ENCODE results near the gene RIMS1. TPM values are rescaled to one million over a fixed set of nuclear protein-coding genes. Genes with fewer than 3 reads are reported as not detected.

The RIMS1 gene
- total RNA-seq, 1 donor from 2014 or later = 2.2 TPM

DNA sequence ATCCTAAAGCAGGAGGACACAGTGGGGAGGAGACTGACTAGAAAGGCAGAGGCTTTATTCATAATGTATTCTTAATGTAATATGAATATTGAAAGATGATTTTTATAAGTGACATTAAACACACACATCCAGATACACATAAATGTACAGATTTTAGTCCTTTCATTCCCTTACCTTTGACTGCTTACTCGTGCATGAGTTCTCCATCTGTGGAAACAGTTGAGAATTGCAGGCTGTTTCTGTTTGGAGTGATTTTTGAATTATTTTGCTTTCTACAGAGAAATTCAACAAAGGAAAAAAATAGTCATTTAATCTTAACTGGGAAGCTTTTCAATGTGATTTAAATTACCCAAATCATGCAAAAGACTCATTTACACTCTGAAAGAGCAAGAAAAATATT, 136.5 kb downstream of the RIMS1 start:
- DNase-seq (ENCODE audit: low read depth) (no peak), FAIRE-seq (no peak)
- no peak overlapping the region for H3K4me3 ChIP-seq (ENCODE audit: insufficient read depth, low read depth, low read length)
- H3K9me3 Mint-ChIP-seq (ENCODE audit: unreplicated experiment) = no peaks in the 10 kb centered on the region
- no peaks in the 10 kb centered on the region for H4K20me1 ChIP-seq (ENCODE audit: insufficient read depth, low read length)
- TF ChIP-seq EZH2 (IDR thresholded peaks at IDR 0.05; ENCODE audit: insufficient read depth, low read length) = no peak
- TF ChIP-seq, protein P1, sequence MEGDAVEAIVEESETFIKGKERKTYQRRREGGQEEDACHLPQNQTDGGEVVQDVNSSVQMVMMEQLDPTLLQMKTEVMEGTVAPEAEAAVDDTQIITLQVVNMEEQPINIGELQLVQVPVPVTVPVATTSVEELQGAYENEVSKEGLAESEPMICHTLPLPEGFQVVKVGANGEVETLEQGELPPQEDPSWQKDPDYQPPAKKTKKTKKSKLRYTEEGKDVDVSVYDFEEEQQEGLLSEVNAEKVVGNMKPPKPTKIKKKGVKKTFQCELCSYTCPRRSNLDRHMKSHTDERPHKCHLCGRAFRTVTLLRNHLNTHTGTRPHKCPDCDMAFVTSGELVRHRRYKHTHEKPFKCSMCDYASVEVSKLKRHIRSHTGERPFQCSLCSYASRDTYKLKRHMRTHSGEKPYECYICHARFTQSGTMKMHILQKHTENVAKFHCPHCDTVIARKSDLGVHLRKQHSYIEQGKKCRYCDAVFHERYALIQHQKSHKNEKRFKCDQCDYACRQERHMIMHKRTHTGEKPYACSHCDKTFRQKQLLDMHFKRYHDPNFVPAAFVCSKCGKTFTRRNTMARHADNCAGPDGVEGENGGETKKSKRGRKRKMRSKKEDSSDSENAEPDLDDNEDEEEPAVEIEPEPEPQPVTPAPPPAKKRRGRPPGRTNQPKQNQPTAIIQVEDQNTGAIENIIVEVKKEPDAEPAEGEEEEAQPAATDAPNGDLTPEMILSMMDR (IDR thresholded peaks at IDR 0.05; ENCODE audit: insufficient read depth, low read depth, low read length) = no peak
- H3K9me3 ChIP-seq (ENCODE audit: insufficient read depth, low read depth, low read length) = no peaks in the 10 kb centered on the region
- no peak overlapping the region for H3K27ac ChIP-seq (ENCODE audit: low read depth, low read length)
- no peaks in the 10 kb centered on the region for H3K79me2 ChIP-seq (ENCODE audit: insufficient read depth, low read length)
- H3K4me1 Mint-ChIP-seq (ENCODE audit: low read depth, unreplicated experiment) = no peaks in the 10 kb centered on the region
- no peaks in the 10 kb centered on the region for H3K4me1 ChIP-seq (ENCODE audit: insufficient read depth, low read length)
- no peak overlapping the region for H3K4me3 Mint-ChIP-seq (ENCODE audit: unreplicated experiment)
- no peak overlapping the region for H3K4me2 ChIP-seq (ENCODE audit: low read length)
- no peak overlapping the region for H3K27ac Mint-ChIP-seq (ENCODE audit: unreplicated experiment)
- H3K27me3 ChIP-seq (ENCODE audit: insufficient read depth, low read length) = no peaks in the 10 kb centered on the region
- H3K9ac ChIP-seq (ENCODE audit: low read length) = no peak overlapping the region
- H3K36me3 ChIP-seq (ENCODE audit: insufficient read depth, low read length) = no peaks in the 10 kb centered on the region
- H2AFZ ChIP-seq (ENCODE audit: low read depth, low read length) = no peak overlapping the region
- H3K27me3 Mint-ChIP-seq (ENCODE audit: low read depth, unreplicated experiment) = no peaks in the 10 kb centered on the region
- H3K36me3 Mint-ChIP-seq (ENCODE audit: low read depth, unreplicated experiment) = no peaks in the 10 kb centered on the region

DNA sequence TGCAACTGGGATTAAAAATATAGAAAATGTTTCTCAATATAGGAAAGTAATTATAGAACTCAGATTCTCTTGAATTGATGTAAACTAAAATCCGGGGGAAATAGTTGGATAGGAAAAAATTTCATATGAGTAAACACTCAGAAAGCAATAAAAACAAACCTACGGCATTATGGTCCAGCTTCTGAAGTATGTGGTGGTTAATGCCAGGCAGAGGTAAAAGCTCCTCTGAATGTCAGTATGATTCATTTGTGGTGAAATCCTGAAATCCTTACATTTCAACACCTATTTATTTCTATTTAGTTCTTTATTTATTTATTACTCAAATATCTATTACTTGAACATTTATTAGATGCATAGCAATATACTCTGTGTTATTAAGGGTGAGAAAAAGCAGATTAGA, 145.1 kb downstream of the RIMS1 start:
- H3K36me3 ChIP-seq (ENCODE audit: insufficient read depth, low read length) = no peaks in the 10 kb centered on the region
- H3K4me3 ChIP-seq (ENCODE audit: insufficient read depth, low read depth, low read length) = no peak overlapping the region
- Mint-ChIP-seq H3K27me3 (ENCODE audit: low read depth, unreplicated experiment) (no peaks in the 10 kb centered on the region), H3K36me3 (ENCODE audit: low read depth, unreplicated experiment) (no peaks in the 10 kb centered on the region), H3K4me3 (ENCODE audit: unreplicated experiment) (no peak overlapping the region), H3K27ac (ENCODE audit: unreplicated experiment) (peak overlapping the region; percentile 75), H3K9me3 (ENCODE audit: unreplicated experiment) (no peaks in the 10 kb centered on the region), H3K4me1 (ENCODE audit: low read depth, unreplicated experiment) (peaks cover 23% of the 10 kb centered on the region)
- H4K20me1 ChIP-seq (ENCODE audit: insufficient read depth, low read length) = no peaks in the 10 kb centered on the region
- no peak overlapping the region for H3K4me2 ChIP-seq (ENCODE audit: low read length)
- no peak for FAIRE-seq
- H3K4me1 ChIP-seq (ENCODE audit: insufficient read depth, low read length) = peaks cover 9% of the 10 kb centered on the region
- TF ChIP-seq, protein P1 (IDR thresholded peaks at IDR 0.05; ENCODE audit: insufficient read depth, low read depth, low read length) = no peak
- TF ChIP-seq EZH2 (IDR thresholded peaks at IDR 0.05; ENCODE audit: insufficient read depth, low read length) = no peak
- peak; percentile 31 for DNase-seq (ENCODE audit: low read depth)
- no peaks in the 10 kb centered on the region for H3K9me3 ChIP-seq (ENCODE audit: insufficient read depth, low read depth, low read length)
- no peak overlapping the region for H2AFZ ChIP-seq (ENCODE audit: low read depth, low read length)
- H3K79me2 ChIP-seq (ENCODE audit: insufficient read depth, low read length) = no peaks in the 10 kb centered on the region
- no peak overlapping the region for H3K27ac ChIP-seq (ENCODE audit: low read depth, low read length)
- H3K27me3 ChIP-seq (ENCODE audit: insufficient read depth, low read length) = no peaks in the 10 kb centered on the region
- H3K9ac ChIP-seq (ENCODE audit: low read length) = no peak overlapping the region

DNA sequence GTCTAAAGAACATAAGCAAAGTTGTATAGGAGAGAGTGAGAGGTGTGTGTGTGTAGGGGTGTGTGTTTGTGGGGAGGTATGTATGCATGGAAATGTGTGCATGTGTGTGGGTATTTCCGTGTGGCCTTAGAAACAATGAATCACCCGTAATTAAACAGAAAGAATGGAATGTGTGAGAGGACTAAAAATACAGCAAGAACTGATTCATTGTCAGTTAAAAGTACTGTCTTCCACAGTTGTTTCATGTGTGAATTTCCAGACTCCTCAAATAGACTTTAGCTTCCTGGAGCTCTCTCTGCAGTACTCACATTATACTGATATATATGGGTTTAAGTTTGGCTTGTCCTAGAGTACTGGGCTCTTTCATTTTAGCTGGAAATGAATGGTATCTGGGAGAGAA, 145.7 kb downstream of the RIMS1 start:
- Mint-ChIP-seq H3K4me3 (ENCODE audit: unreplicated experiment) (no peak overlapping the region), H3K9me3 (ENCODE audit: unreplicated experiment) (no peaks in the 10 kb centered on the region), H3K27ac (ENCODE audit: unreplicated experiment) (no peak overlapping the region), H3K4me1 (ENCODE audit: low read depth, unreplicated experiment) (peaks cover 26% of the 10 kb centered on the region), H3K27me3 (ENCODE audit: low read depth, unreplicated experiment) (no peaks in the 10 kb centered on the region), H3K36me3 (ENCODE audit: low read depth, unreplicated experiment) (no peaks in the 10 kb centered on the region)
- no peaks in the 10 kb centered on the region for H3K79me2 ChIP-seq (ENCODE audit: insufficient read depth, low read length)
- no peaks in the 10 kb centered on the region for H3K27me3 ChIP-seq (ENCODE audit: insufficient read depth, low read length)
- TF ChIP-seq, protein P1 (IDR thresholded peaks at IDR 0.05; ENCODE audit: insufficient read depth, low read depth, low read length) = no peak
- no peaks in the 10 kb centered on the region for H3K9me3 ChIP-seq (ENCODE audit: insufficient read depth, low read depth, low read length)
- no peak overlapping the region for H3K27ac ChIP-seq (ENCODE audit: low read depth, low read length)
- no peak overlapping the region for H3K4me3 ChIP-seq (ENCODE audit: insufficient read depth, low read depth, low read length)
- no peaks in the 10 kb centered on the region for H3K36me3 ChIP-seq (ENCODE audit: insufficient read depth, low read length)
- no peak for FAIRE-seq
- H2AFZ ChIP-seq (ENCODE audit: low read depth, low read length) = peak overlapping the region; percentile 49
- peak; percentile 57 for DNase-seq (ENCODE audit: low read depth)
- H3K4me2 ChIP-seq (ENCODE audit: low read length) = peak overlapping the region; percentile 62
- H4K20me1 ChIP-seq (ENCODE audit: insufficient read depth, low read length) = no peaks in the 10 kb centered on the region
- peaks cover 9% of the 10 kb centered on the region for H3K4me1 ChIP-seq (ENCODE audit: insufficient read depth, low read length)
- H3K9ac ChIP-seq (ENCODE audit: low read length) = no peak overlapping the region

Measured in astrocyte (in vitro differentiated cells and primary cell).